ENCODE data around the gene PTGDR2.
A peak's percentile ranks its signal among the peaks of the same experiment; 100 is the strongest.

The PTGDR2 gene

GRCh38 chr11:60855726-60856633, at the start of gene PTGDR2:
Gene PTGDR2, minus strand, starts transcription at chr11:60855950. Its CDS starts 2,228 bp downstream, at chr11:60853722.
- no peak for DNase-seq

GRCh38 chr11:60905047-60905446, 49.3 kb upstream of the PTGDR2 start:
- no peak for DNase-seq

DNA sequence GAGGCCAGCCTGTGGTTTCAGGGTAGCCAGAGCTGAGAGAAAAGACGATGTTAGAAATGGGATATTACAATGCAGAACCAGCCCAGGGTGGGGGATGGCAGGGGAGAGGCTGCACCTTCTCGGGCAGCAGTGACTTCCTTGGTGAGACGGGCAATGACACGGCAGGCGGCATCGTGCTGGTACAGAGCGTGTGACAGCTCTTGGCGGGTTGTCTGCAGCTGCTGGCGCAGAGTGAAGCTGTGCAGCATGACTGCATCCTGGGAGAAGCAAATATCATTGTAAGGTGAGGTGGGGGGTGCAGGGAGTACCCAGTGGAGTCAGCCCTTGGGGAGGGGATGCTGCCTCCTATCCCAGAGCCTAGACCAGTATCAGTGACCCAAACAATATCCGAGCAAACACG, 46.9 kb upstream of the PTGDR2 start:
- no peak for DNase-seq

- DNase-seq, result no peak
These were observed 45.1 kb upstream of the PTGDR2 start for GRCh38 chr11:60900673-60901404.

GRCh38 chr11:60899977-60900376, 44.2 kb upstream of the PTGDR2 start:
- DNase-seq, result no peak

DNA sequence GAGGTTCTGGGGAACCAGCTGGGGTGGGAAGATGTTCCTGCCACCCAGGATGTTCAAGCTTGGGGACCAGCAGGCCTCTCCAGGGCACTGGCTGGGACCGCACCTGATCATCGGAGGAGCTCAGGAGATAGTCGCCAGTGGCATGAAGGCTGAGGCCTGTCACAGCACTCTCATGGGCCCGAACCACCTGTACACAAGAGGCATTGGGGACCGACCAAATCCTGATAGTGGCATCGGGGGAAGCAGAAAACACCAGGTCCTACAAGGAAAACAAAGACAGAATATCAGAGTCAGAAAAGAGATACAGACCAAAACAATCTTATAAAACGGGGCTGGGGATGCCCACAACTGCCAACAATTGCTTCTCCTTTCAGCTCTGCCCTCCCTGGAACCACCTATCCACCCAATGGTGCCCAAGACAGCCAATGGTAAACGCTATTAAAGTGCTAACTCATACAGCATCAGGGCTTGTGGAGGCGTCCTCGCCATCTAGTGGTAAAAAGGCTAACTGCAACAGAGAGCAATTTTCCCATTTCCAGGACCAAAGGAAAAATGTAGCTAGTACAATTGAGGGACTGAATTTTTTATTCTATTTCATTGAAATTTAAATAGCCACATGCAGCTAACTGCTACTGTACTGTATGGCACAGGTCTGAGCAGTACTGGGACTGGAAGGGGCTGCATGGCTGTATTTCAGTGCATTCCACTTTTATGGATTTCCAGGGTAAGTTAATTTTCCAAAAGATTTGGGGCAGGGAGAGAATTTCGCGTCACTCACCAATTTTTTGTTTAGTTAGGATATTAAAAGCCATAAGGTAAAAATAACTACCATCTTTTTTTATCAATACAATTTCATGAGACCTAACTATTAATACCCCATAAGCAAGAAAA, 43.5 kb upstream of the PTGDR2 start:
- DNase-seq, result peak; percentile 13 to 42

DNA sequence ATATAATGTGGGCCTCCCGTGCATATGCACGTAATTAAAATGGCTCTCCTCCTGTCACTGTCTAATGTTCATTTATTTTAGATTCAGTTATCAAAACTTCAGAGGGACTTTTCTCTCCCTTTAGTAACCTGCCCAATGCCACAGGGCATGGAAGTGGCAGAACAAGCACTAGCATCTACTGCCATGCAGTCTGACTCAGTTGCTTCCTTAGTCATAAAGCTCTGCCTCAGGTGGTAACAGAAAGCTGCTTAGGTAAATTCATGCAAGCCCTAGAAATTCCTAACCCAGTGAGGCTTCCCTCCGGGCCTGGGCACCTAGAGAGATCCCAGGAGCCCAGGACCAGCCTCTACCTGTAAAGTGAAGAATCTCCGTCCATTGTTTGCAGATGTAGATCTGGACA, 41.7 kb upstream of the PTGDR2 start:
- DNase-seq, result no peak

DNA sequence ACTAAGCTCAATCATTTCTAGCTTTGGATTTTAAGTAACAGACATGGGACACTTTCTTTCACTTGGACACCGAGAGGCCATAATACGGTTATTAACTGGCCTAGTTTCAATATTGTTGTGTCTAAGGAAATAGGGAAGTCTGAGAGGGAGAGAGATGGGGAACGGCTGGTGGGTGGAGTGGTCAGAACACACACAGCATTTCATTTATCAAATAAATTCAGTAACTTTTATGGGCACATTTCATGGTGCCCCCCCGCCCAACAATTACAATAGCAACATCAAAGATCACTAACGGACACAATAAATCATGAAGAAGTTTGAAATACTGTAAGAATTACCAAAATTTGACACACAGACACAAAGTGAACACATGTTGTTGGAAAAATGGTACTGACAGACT, 39.9 kb upstream of the PTGDR2 start:
- DNase-seq, result no peak

DNA sequence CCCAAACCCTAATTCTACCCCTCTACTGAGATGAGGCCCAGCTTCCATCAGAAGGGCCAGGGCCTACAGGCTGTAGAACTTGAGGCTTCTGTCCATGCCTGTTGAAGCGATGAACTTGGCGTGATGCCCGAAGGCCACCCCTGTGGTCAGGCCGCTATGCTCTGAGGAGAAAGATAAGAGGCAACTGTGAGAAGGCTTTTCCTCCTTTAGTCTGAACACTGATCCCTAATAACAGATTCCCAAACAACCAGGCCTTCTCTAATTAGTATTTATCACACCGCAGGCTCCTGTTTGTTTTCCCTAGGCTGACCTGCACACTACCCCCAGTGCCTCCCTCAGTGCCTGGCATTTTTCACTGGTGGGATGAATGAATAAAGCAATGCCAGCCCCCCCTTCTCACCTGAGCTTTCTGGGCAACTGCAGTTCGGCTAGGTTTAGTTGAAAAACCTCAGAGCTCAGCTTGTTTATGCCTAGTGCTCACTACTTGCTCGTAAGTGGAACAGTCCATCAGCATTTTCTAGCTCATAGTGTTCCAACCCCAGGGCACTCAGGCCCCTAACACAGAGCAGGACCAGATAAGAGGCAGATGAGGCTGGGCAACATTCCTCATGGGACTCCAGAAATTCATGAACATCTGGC, 35.5 kb upstream of the PTGDR2 start:
- no peak for DNase-seq

DNA sequence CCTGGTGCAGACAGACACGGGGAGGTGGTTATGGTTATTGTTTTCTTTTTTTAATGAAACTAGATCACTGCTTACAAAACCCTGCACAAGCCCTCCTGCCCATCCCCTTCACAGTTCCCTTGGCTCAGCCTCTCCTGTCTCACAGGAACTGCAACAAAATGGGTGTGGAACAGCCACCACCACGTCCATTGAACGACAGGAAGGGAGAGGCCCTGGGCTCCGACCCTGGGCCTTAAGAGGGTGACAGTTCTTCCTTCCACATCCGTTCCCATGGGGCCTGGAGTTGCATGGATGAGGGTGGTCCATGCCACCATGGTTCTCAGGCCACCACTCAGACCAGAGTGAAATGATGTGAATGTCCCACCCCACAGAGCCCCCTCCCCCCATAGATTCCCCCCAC, 34.9 kb upstream of the PTGDR2 start:
- DNase-seq, result no peak

- DNase-seq, result no peak
These were observed 34.1 kb upstream of the PTGDR2 start for GRCh38 chr11:60889869-60890311.

DNA sequence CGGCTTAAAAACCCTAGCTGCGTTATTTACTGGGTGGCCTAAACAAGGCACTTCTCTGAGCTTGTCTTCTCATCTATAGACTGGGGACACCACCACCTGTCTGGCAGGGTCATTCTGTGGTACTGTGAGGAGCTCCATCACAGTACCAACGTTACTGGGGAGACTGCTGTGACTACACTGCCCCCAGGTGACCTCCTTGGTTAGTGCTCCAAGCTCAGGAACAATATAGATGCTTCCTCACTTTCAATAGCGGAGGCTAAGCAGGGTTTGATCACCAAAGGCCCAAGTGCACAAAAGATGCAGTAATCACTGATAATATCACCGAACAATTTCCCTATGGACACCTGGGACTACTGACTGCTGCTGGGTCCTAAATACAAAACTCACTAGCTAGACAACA, 31.8 kb upstream of the PTGDR2 start:
- DNase-seq, result peak; percentile 24 to 29

- peak in 1 of 2 experiments; percentile 10 for DNase-seq
These were observed 25.0 kb upstream of the PTGDR2 start for GRCh38 chr11:60880643-60881282.

DNA sequence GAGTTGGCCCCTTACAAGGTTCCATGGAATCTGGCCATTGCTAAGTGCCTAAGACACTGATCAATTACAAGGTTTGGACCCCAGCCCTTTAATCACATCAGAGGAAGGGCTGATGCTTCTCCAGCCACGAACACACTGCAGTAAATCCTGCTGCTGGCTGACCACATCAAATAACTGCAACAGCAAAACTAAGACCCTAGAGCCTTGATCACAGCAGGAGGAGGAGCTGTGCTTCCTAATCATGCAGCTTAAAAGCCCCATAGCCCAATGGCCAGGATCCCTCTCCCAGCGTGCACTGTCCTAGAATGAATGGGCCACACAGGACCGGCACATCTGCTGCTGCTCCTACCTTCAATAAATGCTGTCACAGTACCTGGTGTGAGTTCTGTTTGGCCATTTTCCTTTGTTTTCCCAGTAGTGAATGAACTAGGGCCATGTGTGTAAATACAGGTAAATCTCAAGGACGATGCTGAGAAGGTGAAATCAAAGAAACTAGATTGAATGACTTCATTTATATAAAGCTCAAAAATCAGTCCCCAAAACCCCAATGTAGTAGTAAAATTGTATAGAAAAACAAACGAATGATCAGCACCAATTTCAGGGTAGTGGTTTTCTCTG, 24.3 kb upstream of the PTGDR2 start:
- no peak for DNase-seq

DNA sequence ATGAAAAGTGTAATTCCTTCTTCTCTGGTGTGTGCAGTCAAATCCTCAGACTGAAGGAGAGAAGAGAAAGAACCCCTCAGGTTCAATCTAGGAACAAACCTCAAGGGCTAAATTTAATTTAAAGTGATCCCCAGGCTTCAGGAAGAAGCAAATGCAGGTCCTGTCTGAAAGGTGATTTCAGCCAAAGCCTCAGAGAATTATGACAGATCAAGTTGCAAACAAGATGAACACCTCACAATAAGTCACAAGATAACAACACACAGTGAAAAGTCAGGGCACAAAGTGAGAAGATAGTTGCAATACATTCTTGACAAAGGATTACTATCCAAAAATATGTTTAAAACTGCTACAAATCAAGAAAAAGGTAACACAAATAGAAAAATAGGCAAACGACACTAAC, 23.4 kb upstream of the PTGDR2 start:
- no peak for DNase-seq

- no peak for DNase-seq
These were observed 22.7 kb upstream of the PTGDR2 start for GRCh38 chr11:60878245-60879101.

GRCh38 chr11:60876168-60876485, 20.4 kb upstream of the PTGDR2 start:
- no peak for DNase-seq

DNA sequence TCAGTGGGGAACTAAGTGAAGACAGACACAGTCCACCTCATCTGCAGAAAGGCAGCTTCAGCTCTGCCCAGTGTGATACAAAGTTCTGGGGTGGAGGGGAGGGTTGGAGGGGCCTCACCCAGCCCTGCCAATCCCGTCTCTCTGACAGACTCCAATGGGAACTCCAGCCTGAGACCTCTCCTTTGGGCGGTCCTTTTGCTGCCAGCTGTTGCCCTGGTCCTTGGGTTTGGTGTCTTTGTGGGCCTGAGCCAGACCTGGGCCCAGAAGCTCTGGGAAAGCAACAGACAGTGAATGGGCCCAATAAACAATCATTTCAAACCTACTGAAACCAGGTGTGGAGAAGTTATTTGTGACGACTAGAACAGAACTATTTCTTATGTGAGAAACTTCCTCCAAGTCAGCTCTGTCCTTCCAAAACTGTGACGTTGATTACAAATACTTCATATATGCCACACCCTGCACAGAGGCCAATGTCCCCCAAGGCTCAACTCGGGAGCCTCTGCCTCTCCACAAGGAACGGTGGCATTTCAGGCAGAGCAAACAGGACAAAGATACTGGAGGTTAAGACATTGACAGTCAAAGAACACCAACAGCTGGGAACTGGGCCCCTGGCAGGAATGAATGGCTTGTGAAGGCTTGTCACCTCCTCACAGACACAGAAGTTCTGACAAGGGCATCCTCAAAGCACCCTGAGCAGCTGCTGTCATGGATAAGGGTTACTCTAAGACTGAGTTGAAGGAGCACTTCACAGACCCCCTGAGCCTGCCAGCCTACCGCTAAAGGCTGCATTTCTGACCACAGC, 19.8 kb upstream of the PTGDR2 start:
- no peak for DNase-seq

- DNase-seq, result no peak
These were observed 18.9 kb upstream of the PTGDR2 start for GRCh38 chr11:60874421-60875365.

All from NCI-H1930 (cell line).